ENCODE results near the gene TEAD3.

TEAD3 gene

GRCh38 chr6:35492258-35492973, 4.5 kb downstream of the TEAD3 start:
- DNase-seq (ENCODE audit: low read depth), result no peak

GRCh38 chr6:35491558-35492257, 5.2 kb downstream of the TEAD3 start:
- DNase-seq (ENCODE audit: low read depth), result no peak

- DNase-seq (ENCODE audit: low read depth), result no peak
These were observed 5.9 kb downstream of the TEAD3 start for GRCh38 chr6:35490821-35491557.

- DNase-seq (ENCODE audit: low read depth), result no peak
These were observed 6.7 kb downstream of the TEAD3 start for GRCh38 chr6:35489995-35490791.

GRCh38 chr6:35489066-35489465, 7.8 kb downstream of the TEAD3 start:
- DNase-seq (ENCODE audit: low read depth), result no peak

GRCh38 chr6:35488517-35488862, 8.4 kb downstream of the TEAD3 start:
- no peak for DNase-seq (ENCODE audit: low read depth)

GRCh38 chr6:35487658-35488516, 9.0 kb downstream of the TEAD3 start:
- no peak for DNase-seq (ENCODE audit: low read depth)

- no peak for DNase-seq (ENCODE audit: low read depth)
These were observed 10.6 kb downstream of the TEAD3 start for GRCh38 chr6:35486005-35486925.

- DNase-seq (ENCODE audit: low read depth), result no peak
These were observed 11.4 kb downstream of the TEAD3 start for GRCh38 chr6:35485402-35485877.

- no peak for DNase-seq (ENCODE audit: low read depth)
These were observed 11.9 kb downstream of the TEAD3 start for GRCh38 chr6:35484921-35485392.

- DNase-seq (ENCODE audit: low read depth), result no peak
These were observed 12.8 kb downstream of the TEAD3 start for GRCh38 chr6:35483893-35484645.

GRCh38 chr6:35483490-35483889, 13.4 kb downstream of the TEAD3 start:
- DNase-seq (ENCODE audit: low read depth), result no peak

GRCh38 chr6:35483062-35483461, 13.8 kb downstream of the TEAD3 start:
- no peak for DNase-seq (ENCODE audit: low read depth)

GRCh38 chr6:35481226-35481625, 15.7 kb downstream of the TEAD3 start:
- no peak for DNase-seq (ENCODE audit: low read depth)

GRCh38 chr6:35480176-35480575, 16.7 kb downstream of the TEAD3 start:
- no peak for DNase-seq (ENCODE audit: low read depth)

- no peak for DNase-seq (ENCODE audit: low read depth)
These were observed 18.6 kb downstream of the TEAD3 start for GRCh38 chr6:35478259-35478658.

GRCh38 chr6:35477551-35478179, 19.2 kb downstream of the TEAD3 start:
- DNase-seq (ENCODE audit: low read depth), result no peak

GRCh38 chr6:35477028-35477427, 19.9 kb downstream of the TEAD3 start:
- DNase-seq (ENCODE audit: low read depth), result no peak

GRCh38 chr6:35476004-35476403, 20.9 kb downstream of the TEAD3 start:
- no peak for DNase-seq (ENCODE audit: low read depth)
